Naive thymus-derived CD8-positive, alpha-beta T cell (primary cell): Measurements from ENCODE around the gene IGFBP5. TPM values are rescaled to one million over a fixed set of nuclear protein-coding genes. Genes with fewer than 3 reads are reported as not detected.

Experiments
- ATAC-seq, 2 donors: fragments of 150-1000 bp; cut with Tn5 transposase in 1 of 2; sonication (Bioruptor Pico), chemical (Tn5 transposase) in 1 of 2; 1 replicate in 1 of 2; 2 replicates in 1 of 2; pipeline ENCODE4 v1.10.0; 2021; ENCODE audit warnings: mild to moderate bottlenecking in 2 of 2, moderate library complexity in 2 of 2
- POLR2A ChIA-PET: fragments of 350-600 bp; sonication (Branson Sonifier 250); formaldehyde crosslinking; loops from one replicate; lab custom pipeline; 2021; ENCODE audit warnings: antibody characterized with exemption; lab: Charles Lee
- DNase-seq, 10 donors: peaks; one replicate each; pipeline versions ENCODE4 v3.0.0 to v3.0.0-alpha.2; 2020 to 2022
- H3K27ac Mint-ChIP-seq, 10 donors: one replicate each; pipeline ENCODE4 v1.8.0; 2020 to 2022; ENCODE audit warnings: mild to moderate bottlenecking in 10 of 10, mixed read lengths in 10 of 10, moderate library complexity in 4 of 10, inconsistent platforms in 1 of 10
- H3K27me3 Mint-ChIP-seq, 5 donors: one replicate each; pipeline ENCODE4 v1.8.0; 2021 to 2022; ENCODE audit warnings: mixed read lengths in 5 of 5
- H3K36me3 Mint-ChIP-seq, 3 donors: one replicate each; pipeline ENCODE4 v1.8.0; 2020 to 2022; ENCODE audit warnings: mixed read lengths in 3 of 3, mild to moderate bottlenecking in 2 of 3, inconsistent platforms in 1 of 3
- H3K4me1 Mint-ChIP-seq, 4 donors: one replicate each; pipeline ENCODE4 v1.8.0; 2021 to 2022; ENCODE audit warnings: mixed read lengths in 4 of 4
- H3K4me3 Mint-ChIP-seq, 10 donors: one replicate each; pipeline ENCODE4 v1.8.0; 2020 to 2022; ENCODE audit warnings: mild to moderate bottlenecking in 10 of 10, mixed read lengths in 10 of 10, moderate library complexity in 6 of 10, inconsistent platforms in 1 of 10
- H3K9me3 Mint-ChIP-seq, 9 donors: one replicate each; pipeline ENCODE4 v1.8.0; 2020 to 2022; ENCODE audit warnings: mixed read lengths in 9 of 9, mild to moderate bottlenecking in 3 of 9, inconsistent platforms in 1 of 9, moderate library complexity in 1 of 9
- polyA plus RNA-seq, 3 donors: library from polyadenylated mRNA; unstranded; fragments of 300-500 nt; fragmentation: Illumina TruSeq; gene quantifications; one replicate each; pipeline ENCODE4 v1.2.3, GENCODE V29; 2021
- total RNA-seq, 8 experiments: library from RNA in 2 of 8; stranded (reverse) in 2 of 8; gene quantifications; one replicate each; pipeline ENCODE4 v1.2.3 and lab custom pipeline; 2021 to 2026

The IGFBP5 gene
- total and polyA plus RNA-seq, 5 experiments from 2014 or later: not detected

DNA sequence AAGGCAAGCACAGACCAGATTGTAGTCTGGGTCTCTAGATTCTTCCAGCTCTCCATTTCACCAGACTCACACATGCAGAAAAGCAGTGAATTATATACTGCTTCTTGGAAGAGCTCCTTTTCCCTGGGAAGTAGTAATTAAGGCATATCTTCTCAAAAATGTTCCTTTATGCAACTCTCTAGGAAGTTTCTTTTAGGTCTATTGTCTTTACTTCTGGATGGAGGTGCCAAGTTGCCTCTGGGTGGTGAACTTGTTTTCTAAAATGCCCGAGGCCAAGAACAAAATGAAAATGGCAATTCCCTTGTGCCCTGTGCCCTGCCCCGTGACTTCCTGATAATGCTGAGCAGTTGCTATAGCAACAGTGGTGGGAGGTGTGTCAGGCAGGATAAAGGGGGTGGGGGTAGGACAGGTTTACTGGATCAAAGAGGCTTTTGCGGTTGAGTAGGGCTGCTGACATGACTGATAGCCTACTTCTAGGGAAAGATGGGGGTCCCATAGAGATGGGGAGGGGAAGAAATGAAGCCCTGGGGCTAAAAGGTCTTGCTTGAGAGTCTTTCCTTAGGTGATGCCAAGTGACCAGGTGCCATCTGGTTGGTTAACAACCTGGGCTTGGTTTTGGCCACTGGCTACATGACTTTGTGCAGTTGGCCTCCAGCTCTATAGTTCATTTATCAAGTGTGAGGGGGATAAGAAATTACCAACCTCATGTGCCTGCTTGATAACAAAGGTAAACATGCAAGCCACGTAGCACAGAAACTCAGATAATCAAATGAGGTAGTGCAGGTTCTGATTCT, 50.3 kb downstream of the IGFBP5 start:
- Mint-ChIP-seq H3K4me3 (no peak overlapping the region), H3K27ac (peak overlapping the region in 4 of 10 donors; percentile 2 to 44 (median 24)), H3K36me3 (peaks cover 0 to 4% (median 0%) of the 10 kb centered on the region in 3 donors), H3K9me3 (no peaks in the 10 kb centered on the region), H3K4me1 (peaks cover 2 to 11% (median 8%) of the 10 kb centered on the region in 4 donors), H3K27me3 (peaks cover under 1 to 18% (median 9%) of the 10 kb centered on the region in 5 donors)
- no peak for ATAC-seq
- no peak for DNase-seq
- POLR2A ChIA-PET: interaction anchor here (1.2 kb wide), 1 partner anchor 147 kb away, joined by 3 read pairs; the partner anchor contains the start of gene RPL37A

DNA sequence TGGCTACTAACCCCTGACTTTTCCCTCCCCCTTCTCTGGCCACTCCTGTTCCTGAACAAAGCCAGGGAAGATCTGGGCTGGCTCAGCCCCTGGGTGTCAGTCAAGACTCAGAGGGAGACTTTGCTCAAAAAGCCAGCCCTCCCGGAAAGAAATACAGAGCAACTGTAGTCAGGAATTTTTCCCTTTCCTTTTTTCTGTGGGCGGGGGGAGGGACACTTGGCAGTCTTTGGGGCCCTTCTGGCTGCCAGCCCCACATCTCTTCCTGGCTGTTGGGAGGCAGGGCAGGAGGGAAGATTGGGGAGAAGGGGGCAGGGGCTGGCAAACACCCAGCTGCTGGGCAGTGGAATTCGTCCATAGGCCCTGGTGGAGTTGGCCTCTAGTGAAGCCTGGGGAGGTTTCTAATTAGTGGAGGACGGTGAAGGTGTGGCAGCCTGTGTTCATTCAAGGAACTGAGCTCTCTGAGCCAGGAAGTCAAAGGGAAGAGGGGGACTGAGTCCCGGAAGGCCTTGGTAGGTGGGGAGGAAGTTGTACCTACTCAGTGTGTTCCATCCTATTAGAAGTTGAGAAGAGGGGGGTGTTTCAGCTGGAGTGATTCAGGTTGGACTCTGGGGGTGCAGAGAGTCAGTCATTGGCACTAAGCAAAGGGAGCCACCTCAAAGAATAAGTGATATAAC, 51.2 kb downstream of the IGFBP5 start:
- H3K27ac Mint-ChIP-seq: peak overlapping the region in 2 of 10 donors; percentile 10 to 71

GRCh38 chr2:216637472-216637871, 57.9 kb downstream of the IGFBP5 start:
- peak overlapping the region in 1 of 10 donors; percentile 36 for H3K27ac Mint-ChIP-seq
- H3K9me3 Mint-ChIP-seq: peaks cover 0 to 2% (median 0%) of the 10 kb centered on the region in 9 donors
- H3K4me3 Mint-ChIP-seq: no peak overlapping the region
- POLR2A ChIA-PET: no interaction called here
- H3K4me1 Mint-ChIP-seq: peaks cover 13 to 35% (median 31%) of the 10 kb centered on the region in 4 donors
- ATAC-seq (no peak), DNase-seq (no peak)
- peaks cover 0 to 5% (median 0%) of the 10 kb centered on the region in 3 donors for H3K36me3 Mint-ChIP-seq
- peaks cover 33 to 68% (median 49%) of the 10 kb centered on the region in 5 donors for H3K27me3 Mint-ChIP-seq

More for the DNA sequence above, 51.2 kb downstream of the IGFBP5 start:
- Mint-ChIP-seq H3K9me3 (no peaks in the 10 kb centered on the region), H3K4me3 (no peak overlapping the region), H3K27me3 (peaks cover 3 to 24% (median 12%) of the 10 kb centered on the region in 5 donors), H3K4me1 (peaks cover 2 to 11% (median 8%) of the 10 kb centered on the region in 4 donors), H3K36me3 (peaks cover 0 to 4% (median 0%) of the 10 kb centered on the region in 3 donors)
- ATAC-seq: no peak
- DNase-seq: no peak
- POLR2A ChIA-PET: no interaction called here

DNA sequence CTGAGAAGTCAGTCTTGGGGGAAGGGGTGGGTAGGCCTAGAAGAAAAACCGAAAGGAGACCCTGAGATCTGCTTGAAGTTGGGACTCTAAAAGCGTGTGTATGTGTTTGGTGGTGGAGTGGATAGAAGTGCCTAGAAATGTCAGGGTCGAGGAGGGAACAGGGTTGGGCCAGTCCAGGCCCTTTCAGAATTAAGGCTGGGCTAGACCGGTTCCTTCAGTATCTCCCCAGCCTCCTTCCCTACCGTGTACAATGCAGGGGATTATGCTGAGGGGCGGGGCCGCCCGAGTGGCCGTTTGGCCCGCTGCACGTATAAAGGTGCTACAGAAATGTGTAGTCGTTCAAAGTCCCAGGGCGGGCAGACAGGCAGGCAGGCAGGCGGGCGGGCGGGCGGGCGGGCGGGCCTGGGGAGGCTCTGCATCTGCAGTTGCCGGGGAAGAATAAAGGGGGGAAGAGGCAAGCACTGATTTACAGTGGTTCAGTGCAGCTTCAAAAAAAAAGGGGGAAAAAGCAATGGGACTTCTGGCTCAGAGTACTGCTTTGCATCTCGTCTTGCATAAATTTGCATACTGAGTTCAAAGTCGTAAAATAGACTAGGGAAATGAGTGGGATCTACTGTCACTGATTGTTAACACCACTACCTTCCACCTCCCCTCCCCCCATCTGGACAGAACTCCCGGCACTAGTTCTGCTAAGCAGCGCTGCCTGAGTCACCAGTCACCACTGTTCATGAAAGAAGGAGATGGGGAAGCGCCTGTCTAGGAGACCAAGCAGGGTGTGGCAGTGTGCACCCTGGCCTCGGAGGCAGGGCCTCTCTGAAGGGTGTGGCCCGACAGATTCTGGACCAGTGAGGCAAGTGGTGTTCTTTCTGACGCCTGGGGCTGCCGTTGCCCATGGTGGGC, 58.5 kb downstream of the IGFBP5 start:
- Mint-ChIP-seq H3K4me3 (peak overlapping the region in 8 of 10 donors; percentile 1 to 63 (median 39)), H3K4me1 (peaks cover 12 to 36% (median 31%) of the 10 kb centered on the region in 4 donors), H3K36me3 (peaks cover 0 to 5% (median 0%) of the 10 kb centered on the region in 3 donors), H3K27me3 (peaks cover 33 to 73% (median 49%) of the 10 kb centered on the region in 5 donors), H3K9me3 (peaks cover 0 to 2% (median 0%) of the 10 kb centered on the region in 9 donors), H3K27ac (peak overlapping the region in 1 of 10 donors; percentile 36)
- POLR2A ChIA-PET: no interaction called here
- DNase-seq (no peak), ATAC-seq (no peak)

GRCh38 chr2:216635701-216636550, 59.4 kb downstream of the IGFBP5 start:
- POLR2A ChIA-PET: no interaction called here
- Mint-ChIP-seq H3K4me1 (peaks cover 12 to 36% (median 31%) of the 10 kb centered on the region in 4 donors), H3K36me3 (peaks cover 0 to 5% (median 0%) of the 10 kb centered on the region in 3 donors), H3K4me3 (peak overlapping the region in 8 of 10 donors; percentile 20 to 87 (median 73)), H3K27me3 (peaks cover 33 to 79% (median 55%) of the 10 kb centered on the region in 5 donors), H3K27ac (no peak overlapping the region), H3K9me3 (peaks cover 0 to 2% (median 0%) of the 10 kb centered on the region in 9 donors)
- ATAC-seq: no peak
- DNase-seq: no peak

DNA sequence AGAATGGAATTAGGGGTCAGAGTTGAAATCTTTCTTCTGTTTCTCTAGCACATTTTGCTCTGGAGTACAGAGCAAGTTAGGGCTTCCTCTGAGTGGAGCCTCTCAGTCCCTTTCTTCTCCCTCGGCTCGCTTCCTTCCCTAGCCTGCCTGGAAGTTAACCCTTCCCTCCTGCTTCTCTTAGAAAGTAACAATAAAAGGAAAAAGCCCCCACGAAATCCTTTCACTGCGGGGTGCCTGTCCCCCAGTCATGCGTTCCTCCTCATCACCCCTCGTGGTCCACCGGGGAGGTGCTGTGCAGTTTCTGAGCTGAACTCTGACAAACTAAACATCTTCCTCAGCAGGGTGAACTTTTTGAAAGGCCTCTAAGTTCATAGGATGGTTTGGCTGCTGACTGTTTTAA, 60.2 kb downstream of the IGFBP5 start:
- POLR2A ChIA-PET: no interaction called here
- peaks cover 0 to 5% (median 0%) of the 10 kb centered on the region in 3 donors for H3K36me3 Mint-ChIP-seq
- peaks cover 35 to 74% (median 54%) of the 10 kb centered on the region in 5 donors for H3K27me3 Mint-ChIP-seq

GRCh38 chr2:216634370-216635148, 60.8 kb downstream of the IGFBP5 start:
- Mint-ChIP-seq H3K27me3 (peaks cover 33 to 68% (median 54%) of the 10 kb centered on the region in 5 donors), H3K9me3 (peaks cover 0 to 2% (median 0%) of the 10 kb centered on the region in 9 donors)
- POLR2A ChIA-PET: no interaction called here

More for the DNA sequence above, 60.2 kb downstream of the IGFBP5 start:
- Mint-ChIP-seq H3K4me1 (peaks cover 12 to 36% (median 31%) of the 10 kb centered on the region in 4 donors), H3K27ac (peak overlapping the region in 2 of 10 donors; percentile 47 to 65), H3K4me3 (peak overlapping the region; percentile 28 to 87 (median 73)), H3K9me3 (peaks cover 0 to 2% (median 0%) of the 10 kb centered on the region in 9 donors)
- DNase-seq (no peak), ATAC-seq (no peak)

DNA sequence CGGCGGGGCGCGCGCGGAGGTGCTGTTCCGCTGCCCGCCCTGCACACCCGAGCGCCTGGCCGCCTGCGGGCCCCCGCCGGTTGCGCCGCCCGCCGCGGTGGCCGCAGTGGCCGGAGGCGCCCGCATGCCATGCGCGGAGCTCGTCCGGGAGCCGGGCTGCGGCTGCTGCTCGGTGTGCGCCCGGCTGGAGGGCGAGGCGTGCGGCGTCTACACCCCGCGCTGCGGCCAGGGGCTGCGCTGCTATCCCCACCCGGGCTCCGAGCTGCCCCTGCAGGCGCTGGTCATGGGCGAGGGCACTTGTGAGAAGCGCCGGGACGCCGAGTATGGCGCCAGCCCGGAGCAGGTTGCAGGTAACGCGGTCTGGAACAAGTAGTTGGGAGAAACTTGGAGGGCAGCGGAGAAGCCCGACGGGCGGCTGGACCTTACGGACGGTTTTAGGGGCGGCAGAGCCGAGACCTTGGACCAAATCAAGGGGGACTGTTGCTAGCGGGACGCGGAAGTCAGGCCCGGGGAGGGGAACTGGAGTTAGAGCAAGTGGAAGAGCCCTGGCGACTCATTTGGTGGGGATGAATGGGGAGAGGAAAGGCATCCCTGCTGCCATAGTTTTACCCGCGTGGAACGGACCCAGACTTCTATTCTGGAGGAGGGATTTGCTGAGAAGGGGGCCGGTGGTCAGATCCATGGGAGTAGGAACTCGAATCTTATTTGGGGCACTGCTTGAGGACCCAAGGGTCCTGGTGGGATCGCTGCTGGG, 61.6 kb downstream of the IGFBP5 start:
- Mint-ChIP-seq H3K4me1 (peaks cover 12 to 36% (median 31%) of the 10 kb centered on the region in 4 donors), H3K9me3 (peaks cover 0 to 2% (median 0%) of the 10 kb centered on the region in 9 donors), H3K4me3 (peak overlapping the region; percentile 69 to 86 (median 78)), H3K27me3 (peaks cover 33 to 67% (median 55%) of the 10 kb centered on the region in 5 donors), H3K27ac (peak overlapping the region in 1 of 10 donors; percentile 24), H3K36me3 (peaks cover 0 to 5% (median 0%) of the 10 kb centered on the region in 3 donors)
- DNase-seq (no peak), ATAC-seq (peak; percentile 20 to 29)
- POLR2A ChIA-PET: no interaction called here

More at GRCh38 chr2:216634370-216635148, 60.8 kb downstream of the IGFBP5 start:
- ATAC-seq: no peak
- no peak for DNase-seq
- no peak overlapping the region for H3K27ac Mint-ChIP-seq
- peaks cover 0 to 5% (median 0%) of the 10 kb centered on the region in 3 donors for H3K36me3 Mint-ChIP-seq
- H3K4me1 Mint-ChIP-seq: peaks cover 12 to 36% (median 31%) of the 10 kb centered on the region in 4 donors
- H3K4me3 Mint-ChIP-seq: peak overlapping the region; percentile 69 to 87 (median 79)

- Mint-ChIP-seq H3K4me1 (peaks cover 12 to 36% (median 31%) of the 10 kb centered on the region in 4 donors), H3K9me3 (peaks cover 0 to 2% (median 0%) of the 10 kb centered on the region in 9 donors), H3K4me3 (peak within 1 kb of the TSS; percentile 78 to 91 (median 87)), H3K36me3 (peaks cover 0 to 5% (median 0%) of the 10 kb centered on the region in 3 donors), H3K27me3 (peaks cover 33 to 67% (median 55%) of the 10 kb centered on the region in 5 donors), H3K27ac (peak within 1 kb of the TSS in 2 of 10 donors; percentile 24 to 72)
- POLR2A ChIA-PET: no interaction called here
- peak in 5 of 10 donors; percentile 7 to 18 (median 14) for DNase-seq
- peak; percentile 62 to 76 for ATAC-seq
Measured at GRCh38 chr2:216632952-216633615, 62.3 kb downstream of the IGFBP5 start, which contains the start of gene IGFBP2. Gene IGFBP2, plus strand, starts transcription at chr2:216633420. Its CDS starts 104 bp downstream, at chr2:216633524.
